Liver (tissue), 9 donors: ENCODE measurements around the gene ACKR2. TPM values are rescaled to one million over a fixed set of nuclear protein-coding genes. Genes with fewer than 3 reads are reported as not detected.

Experiments
- DNase-seq: peaks from one replicate; pipeline ENCODE4 v3.0.0-alpha.2; 2017; ENCODE audit warnings: low spot score
- H3K27ac ChIP-seq, 2 donors: one replicate each; pipeline ENCODE4 v1.7.0; 2013; ENCODE audit warnings: inconsistent platforms in 2 of 2, low read length in 2 of 2, control low read depth in 1 of 2, low read depth in 1 of 2, mild to moderate bottlenecking in 1 of 2
- H3K27me3 ChIP-seq, 4 donors: one replicate each; pipeline versions ENCODE4 v1.6.1 to v1.7.0; 2013; ENCODE audit warnings: low read length in 3 of 4, inconsistent platforms in 1 of 4, mild to moderate bottlenecking in 1 of 4, moderate library complexity in 1 of 4; ENCODE audit not compliant: control insufficient read depth in 4 of 4, insufficient read depth in 4 of 4
- H3K36me3 ChIP-seq, 4 donors: one replicate each; pipeline versions ENCODE4 v1.6.1 to v1.7.0; 2013; ENCODE audit warnings: low read length in 3 of 4, mild to moderate bottlenecking in 3 of 4, low read depth in 1 of 4, moderate library complexity in 1 of 4; ENCODE audit not compliant: control insufficient read depth in 4 of 4, insufficient read depth in 3 of 4
- H3K4me1 ChIP-seq, 4 donors: one replicate each; pipeline versions ENCODE4 v1.6.1 to v1.7.0; 2013; ENCODE audit warnings: low read length in 3 of 4, mild to moderate bottlenecking in 3 of 4, moderate library complexity in 1 of 4; ENCODE audit not compliant: control insufficient read depth in 4 of 4, insufficient read depth in 4 of 4
- H3K4me3 ChIP-seq, 3 donors: one replicate each; pipeline versions ENCODE4 v1.6.1 to v1.7.0; 2013; ENCODE audit warnings: low read length in 3 of 3, control low read depth in 1 of 3, low read depth in 1 of 3, mild to moderate bottlenecking in 1 of 3
- H3K9ac ChIP-seq, 2 donors: one replicate each; pipeline ENCODE4 v1.7.0; 2013; ENCODE audit warnings: low read length in 2 of 2, mild to moderate bottlenecking in 2 of 2, moderate library complexity in 2 of 2, control low read depth in 1 of 2, low read depth in 1 of 2
- H3K9me3 ChIP-seq, 4 donors: one replicate each; pipeline versions ENCODE4 v1.6.1 to v1.7.0; 2013; ENCODE audit warnings: low read length in 3 of 4; ENCODE audit not compliant: control insufficient read depth in 4 of 4
- CTCF ChIP-seq: fragments of 150-350 bp; IDR thresholded peaks from 2 replicates; pipeline ENCODE4 v1.5.1; 2017; ENCODE audit warnings: improper control_type of control experiment, low read depth, low read length; ENCODE audit not compliant: missing input control
- EGR1 ChIP-seq, 2 donors: IDR thresholded peaks; 2 replicates each; pipeline ENCODE4 v1.6.1; 2016 to 2018; ENCODE audit warnings: antibody characterized with exemption in 2 of 2, low read depth in 2 of 2
- FOXA1 ChIP-seq: IDR thresholded peaks from 2 replicates; pipeline ENCODE4 v1.6.1; 2016; ENCODE audit warnings: antibody characterized with exemption
- FOXA2 ChIP-seq: IDR thresholded peaks from 2 replicates; pipeline ENCODE4 v1.6.1; 2016; ENCODE audit warnings: antibody characterized with exemption
- GABPA ChIP-seq, 2 donors: IDR thresholded peaks in 1 of 2; conservative IDR thresholded peaks in 1 of 2; 2 replicates each; pipeline ENCODE4 v1.6.1; 2016; ENCODE audit warnings: antibody characterized with exemption in 2 of 2, mild to moderate bottlenecking in 1 of 2, moderate library complexity in 1 of 2
- HNF4A ChIP-seq, 2 donors: conservative IDR thresholded peaks; 2 replicates each; pipeline ENCODE4 v1.6.1; 2016; ENCODE audit warnings: antibody characterized with exemption in 2 of 2, mild to moderate bottlenecking in 2 of 2
- HNF4G ChIP-seq: IDR thresholded peaks from 2 replicates; pipeline ENCODE4 v1.6.1; 2016; ENCODE audit warnings: antibody characterized with exemption
- JUND ChIP-seq, 2 donors: IDR thresholded peaks; 2 replicates each; pipeline ENCODE4 v1.6.1; 2016; ENCODE audit warnings: antibody characterized with exemption in 2 of 2
- MAX ChIP-seq: IDR thresholded peaks from 2 replicates; pipeline ENCODE4 v1.6.1; 2016; ENCODE audit warnings: antibody characterized with exemption
- NR2F2 ChIP-seq: IDR thresholded peaks from 2 replicates; pipeline ENCODE4 v1.6.1; 2016; ENCODE audit warnings: antibody characterized with exemption
- RAD21 ChIP-seq, 2 donors: IDR thresholded peaks; 2 replicates each; pipeline ENCODE4 v1.6.1; 2016; ENCODE audit warnings: antibody characterized with exemption in 2 of 2, mild to moderate bottlenecking in 2 of 2
- REST ChIP-seq: IDR thresholded peaks from 2 replicates; pipeline ENCODE4 v1.6.1; 2016; ENCODE audit warnings: antibody characterized with exemption, mild to moderate bottlenecking
- RXRA ChIP-seq, 2 donors: IDR thresholded peaks; 2 replicates each; pipeline ENCODE4 v1.6.1; 2017 to 2018; ENCODE audit warnings: antibody characterized with exemption in 2 of 2, mild to moderate bottlenecking in 1 of 2
- SP1 ChIP-seq: IDR thresholded peaks from 2 replicates; pipeline ENCODE4 v1.6.1; 2018; ENCODE audit warnings: antibody characterized with exemption, mild to moderate bottlenecking
- TAF1 ChIP-seq: conservative IDR thresholded peaks from 2 replicates; pipeline ENCODE4 v1.6.1; 2016; ENCODE audit warnings: antibody characterized with exemption, mild to moderate bottlenecking
- YY1 ChIP-seq: IDR thresholded peaks from 2 replicates; pipeline ENCODE4 v1.6.1; 2016; ENCODE audit warnings: antibody characterized with exemption, mild to moderate bottlenecking
- ZBTB33 ChIP-seq: IDR thresholded peaks from 2 replicates; pipeline ENCODE4 v1.6.1; 2016; ENCODE audit warnings: antibody characterized with exemption
- WGBS: extraction: QIAGEN DNeasy Blood & Tissue Kit; methylation state at CpG from one replicate; pipeline ENCODE4 v1.1.7; 2013; 5-methylcytosine and 5-hydroxymethylcytosine counted together
- polyA plus RNA-seq, 2 donors: library from polyadenylated mRNA; stranded (reverse) in 1 of 2; unstranded in 1 of 2; fragments of 200-250 nt in 1 of 2; fragments of >200 nt in 1 of 2; fragmentation: Nextera tagmentation in 1 of 2; extraction: Ambion mirVana in 1 of 2; gene quantifications; one replicate each; pipeline versions ENCODE4 v1.2.1 to v1.2.3, GENCODE V29; 2013 to 2015
- total RNA-seq, 2 donors: library from RNA; depleted of rRNA; stranded (reverse); fragments of >200 nt; gene quantifications; one replicate each; pipeline ENCODE4 v1.2.3, GENCODE V29; 2014
- TF ChIP-seq, protein P1 (sequence below): IDR thresholded peaks from 2 replicates; pipeline ENCODE4 v1.6.1; 2016; ENCODE audit warnings: antibody characterized with exemption
- donor health status: healthy.
- donor health status: healthy.
- donor health status: healthy.
- donor health status: healthy.
- donor health status: healthy.

ACKR2 gene
- total and polyA plus RNA-seq, 4 donors = 7.3 to 19.3 (median 10.8) TPM

- peaks cover 13 to 54% (median 51%) of the 10 kb centered on the region in 4 donors for H3K4me1 ChIP-seq
- TF ChIP-seq GABPA (IDR thresholded peaks at IDR 0.05 in 1 of 2, conservative IDR thresholded peaks at IDR 0.05 in 1 of 2) (peak in 1 of 2 donors; percentile 26), FOXA2 (no peak), EGR1 (IDR thresholded peaks at IDR 0.05; ENCODE audit: low read depth in 2 of 2) (no peak), CTCF (no peak), NR2F2 (no peak), HNF4A (conservative IDR thresholded peaks at IDR 0.05) (no peak), TAF1 (no peak), REST (no peak), HNF4G (no peak), RAD21 (IDR thresholded peaks at IDR 0.05) (peak in 1 of 2 donors; percentile 52), YY1 (no peak), RXRA (IDR thresholded peaks at IDR 0.05) (no peak), SP1 (no peak)
- TF ChIP-seq, protein P1, sequence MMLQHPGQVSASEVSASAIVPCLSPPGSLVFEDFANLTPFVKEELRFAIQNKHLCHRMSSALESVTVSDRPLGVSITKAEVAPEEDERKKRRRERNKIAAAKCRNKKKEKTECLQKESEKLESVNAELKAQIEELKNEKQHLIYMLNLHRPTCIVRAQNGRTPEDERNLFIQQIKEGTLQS = no peak
- no peaks in the 10 kb centered on the region for H3K27me3 ChIP-seq
- no peaks in the 10 kb centered on the region for H3K9me3 ChIP-seq
- peak overlapping the region; percentile 86 to 89 for H3K27ac ChIP-seq
- DNase-seq = peak; percentile 52
- no peak overlapping the region for H3K4me3 ChIP-seq
- no peaks in the 10 kb centered on the region for H3K36me3 ChIP-seq
- H3K9ac ChIP-seq = no peak overlapping the region
These were observed 45.9 kb downstream of the ACKR2 start for GRCh38 chr3:42855219-42855546.

DNA sequence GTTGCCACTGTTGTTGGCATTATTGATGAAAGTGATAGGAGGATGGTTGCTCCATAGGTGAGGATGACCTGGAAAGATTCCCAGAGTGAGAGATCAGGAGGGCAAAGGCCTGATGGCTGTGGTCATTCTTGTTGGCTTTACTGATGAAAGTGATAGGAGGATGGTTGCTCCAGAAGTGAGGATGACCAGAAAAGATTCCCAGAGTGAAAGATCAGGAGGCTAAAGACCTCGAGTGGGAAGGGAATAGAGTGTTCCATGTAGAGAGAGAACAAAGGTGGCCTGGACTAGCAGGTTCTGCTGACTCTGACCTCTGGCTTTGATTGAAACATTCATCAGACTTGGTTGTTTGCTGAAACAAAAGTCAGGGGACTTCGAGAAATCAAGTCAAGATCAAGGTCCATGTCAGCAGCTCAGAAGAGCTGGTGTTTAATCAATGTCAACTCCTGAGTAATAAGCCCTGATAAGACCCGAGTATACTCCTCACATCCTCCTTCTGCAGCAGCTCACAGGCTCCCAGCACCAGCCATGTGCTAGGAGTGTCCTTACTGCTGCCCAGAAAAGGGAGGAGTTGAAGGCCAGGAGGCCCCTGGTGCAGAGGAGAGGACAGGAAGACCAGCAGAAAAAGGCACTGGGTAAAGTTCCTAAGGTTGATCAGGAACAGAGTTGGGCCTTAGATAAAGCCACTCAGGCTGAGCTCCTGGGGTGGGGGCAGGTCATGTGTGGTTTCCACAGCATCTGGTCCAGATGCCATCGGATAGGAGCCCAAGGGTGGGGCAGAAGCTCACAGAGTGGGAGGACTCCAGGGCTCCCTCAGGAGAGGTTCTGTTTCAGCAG is 46.5 kb downstream of the ACKR2 start:
- peaks cover 13 to 54% (median 51%) of the 10 kb centered on the region in 4 donors for H3K4me1 ChIP-seq
- H3K9me3 ChIP-seq = no peaks in the 10 kb centered on the region
- no peaks in the 10 kb centered on the region for H3K27me3 ChIP-seq
- DNase-seq = peak; percentile 76
- 23% methylated on average over 4 of the region's 4 CpGs for WGBS
- H3K36me3 ChIP-seq = no peaks in the 10 kb centered on the region
- peak overlapping the region in 2 of 3 donors; percentile 12 to 45 for H3K4me3 ChIP-seq
- H3K27ac ChIP-seq = peak overlapping the region; percentile 51 to 98
- peak overlapping the region in 1 of 2 donors; percentile 28 for H3K9ac ChIP-seq
- TF ChIP-seq TAF1 = peak; percentile 64
- TF ChIP-seq GABPA (IDR thresholded peaks at IDR 0.05 in 1 of 2, conservative IDR thresholded peaks at IDR 0.05 in 1 of 2) = no peak
- TF ChIP-seq RXRA (IDR thresholded peaks at IDR 0.05) = peak; percentile 100
- TF ChIP-seq YY1 = peak; percentile 84
- TF ChIP-seq FOXA2 = peak; percentile 81
- TF ChIP-seq FOXA1 = peak; percentile 93
- peak; percentile 97 for TF ChIP-seq ZBTB33
- peak; percentile 94 for TF ChIP-seq HNF4G
- TF ChIP-seq, protein P1 = peak; percentile 95
- peak; percentile 56 to 88 for TF ChIP-seq EGR1 (IDR thresholded peaks at IDR 0.05; ENCODE audit: low read depth in 2 of 2)
- TF ChIP-seq CTCF = no peak
- peak; percentile 94 for TF ChIP-seq NR2F2
- peak; percentile 94 to 95 for TF ChIP-seq JUND (IDR thresholded peaks at IDR 0.05)
- peak in 1 of 2 donors; percentile 48 for TF ChIP-seq RAD21 (IDR thresholded peaks at IDR 0.05)
- peak; percentile 92 for TF ChIP-seq MAX
